B cell (primary cell): ENCODE measurements around the gene DNAJC24. TPM values are rescaled to one million over a fixed set of nuclear protein-coding genes. Genes with fewer than 3 reads are reported as not detected.

Experiments
- ATAC-seq: fragments of 200-7000 bp; cut with Tn5 transposase; one replicate; pipeline ENCODE4 v1.10.0; 2021; ENCODE audit warnings: low read depth, mild to moderate bottlenecking, moderate number of reproducible peaks, moderate library complexity
- CTCF ChIA-PET: fragments of 350-600 bp; sonication (Branson Sonifier 250); formaldehyde crosslinking; loops from one replicate; lab custom pipeline; 2021; ENCODE audit warnings: antibody characterized with exemption, inconsistent platforms; lab: Charles Lee
- POLR2A ChIA-PET: fragments of 350-600 bp; sonication (Branson Sonifier 250); formaldehyde crosslinking; loops from one replicate; lab custom pipeline; 2021; ENCODE audit warnings: antibody characterized with exemption; lab: Charles Lee
- DNase-seq: peaks from one replicate; pipeline ENCODE4 v3.0.0; 2013
- H2AFZ ChIP-seq: 2 replicates; pipeline ENCODE4 v1.6.1; 2012; ENCODE audit warnings: mild to moderate bottlenecking, low read depth, low read length; ENCODE audit not compliant: insufficient read depth, poor library complexity, severe bottlenecking
- H3K27ac ChIP-seq, 2 donors: 1 replicate in 1 of 2; 2 replicates in 1 of 2; pipeline ENCODE4 v1.5.1; 2012 to 2013; ENCODE audit warnings: low read length in 2 of 2, mild to moderate bottlenecking in 2 of 2, moderate library complexity in 1 of 2
- H3K27me3 ChIP-seq, 4 experiments: fragments of 200-600 bp in 1 of 4; sonication (generic) in 1 of 4; replicated peaks in 1 of 4; 1 replicate in 2 of 4; 2 replicates in 2 of 4; pipeline versions ENCODE4 v1.6.1 to v1.7.0; 2013 to 2016; ENCODE audit warnings: low read length in 3 of 4, mild to moderate bottlenecking in 2 of 4, mixed read lengths in 1 of 4, moderate library complexity in 1 of 4; ENCODE audit not compliant: insufficient read depth in 4 of 4, control insufficient read depth in 3 of 4; ENCODE audit errors: control extremely low read depth in 1 of 4
- H3K36me3 ChIP-seq, 2 experiments: replicated peaks in 1 of 2; 1 replicate in 1 of 2; 2 replicates in 1 of 2; pipeline versions ENCODE4 v1.6.1 to v1.7.1; 2013; ENCODE audit warnings: low read length in 1 of 2; ENCODE audit not compliant: insufficient read depth in 2 of 2, control insufficient read depth in 1 of 2; ENCODE audit errors: control extremely low read depth in 1 of 2, extremely low read depth in 1 of 2
- H3K4me1 ChIP-seq, 2 donors: fragments of 200-600 bp in 1 of 2; sonication (generic) in 1 of 2; 1 replicate in 1 of 2; 2 replicates in 1 of 2; pipeline versions ENCODE4 v1.5.1 to v1.6.1; 2013 to 2017; ENCODE audit warnings: low read length in 2 of 2; ENCODE audit not compliant: control insufficient read depth in 2 of 2, insufficient read depth in 2 of 2
- H3K4me2 ChIP-seq: replicated peaks from 2 replicates; pipeline ENCODE3; 2012; ENCODE audit warnings: mild to moderate bottlenecking, low read depth, low read length; ENCODE audit not compliant: poor library complexity, severe bottlenecking
- H3K4me3 ChIP-seq, 5 experiments: fragments of 200-600 bp in 1 of 5; sonication (generic) in 1 of 5; 1 replicate in 3 of 5; 2 replicates in 2 of 5; pipeline versions ENCODE4 v1.5.1 to v1.7.0; 2011 to 2016; ENCODE audit warnings: low read length in 4 of 5, mild to moderate bottlenecking in 4 of 5, low read depth in 2 of 5, control low read depth in 1 of 5, moderate library complexity in 1 of 5; ENCODE audit not compliant: insufficient read depth in 1 of 5; ENCODE audit errors: control extremely low read depth in 1 of 5, extremely low read depth in 1 of 5
- H3K79me2 ChIP-seq: fragments of 200-600 bp; sonication (generic); one replicate; pipeline ENCODE4 v1.6.0; 2016; ENCODE audit warnings: low read length; ENCODE audit not compliant: control insufficient read depth, insufficient read depth
- H3K9ac ChIP-seq: fragments of 200-600 bp; sonication (generic); 2 replicates; pipeline ENCODE4 v1.6.1; 2017; ENCODE audit warnings: mild to moderate bottlenecking, low read length, moderate library complexity
- H3K9me3 ChIP-seq, 3 donors: one replicate each; pipeline versions ENCODE4 v1.6.1 to v1.7.1; 2013; ENCODE audit warnings: low read length in 2 of 3; ENCODE audit not compliant: control insufficient read depth in 2 of 3, insufficient read depth in 1 of 3; ENCODE audit errors: control extremely low read depth in 1 of 3
- H4K20me1 ChIP-seq: 2 replicates; pipeline ENCODE4 v1.6.0; 2012; ENCODE audit warnings: mild to moderate bottlenecking, low read length; ENCODE audit not compliant: insufficient read depth, control insufficient read depth, poor library complexity, severe bottlenecking
- H3K27ac Mint-ChIP-seq: one replicate; pipeline ENCODE4 v1.8.0; 2021; ENCODE audit warnings: mixed read lengths
- H3K27me3 Mint-ChIP-seq: one replicate; pipeline ENCODE4 v1.8.0; 2021; ENCODE audit warnings: mixed read lengths
- H3K4me1 Mint-ChIP-seq: one replicate; pipeline ENCODE4 v1.8.0; 2021; ENCODE audit warnings: mixed read lengths
- H3K4me3 Mint-ChIP-seq: one replicate; pipeline ENCODE4 v1.8.0; 2021; ENCODE audit warnings: mixed read lengths
- H3K9me3 Mint-ChIP-seq: one replicate; pipeline ENCODE4 v1.8.0; 2022; ENCODE audit warnings: mixed read lengths; ENCODE audit not compliant: insufficient read depth
- CTCF ChIP-seq: fragments of 200-600 bp; IDR thresholded peaks from one replicate; pipeline ENCODE4 v1.8.0; 2022; ENCODE audit warnings: antibody characterized with exemption, mild to moderate bottlenecking
- EZH2 ChIP-seq: IDR thresholded peaks from 2 replicates; pipeline ENCODE4 v1.6.1; 2012; ENCODE audit warnings: borderline replicate concordance, low read depth, mild to moderate bottlenecking, moderate library complexity, low read length; ENCODE audit not compliant: insufficient read depth, poor library complexity, severe bottlenecking
- WGBS: methylation state at CpG from one replicate; pipeline ENCODE4 v1.1.5; 2013; ENCODE audit warnings: missing lambda C conversion rate; ENCODE audit not compliant: insufficient coverage; 5-methylcytosine and 5-hydroxymethylcytosine counted together
- intact Hi-C: fragments of 100-400 bp; cut with micrococcal nuclease; formaldehyde crosslinking; loops from one replicate; pipeline ENCODE4 v1.10.0; 2022
- polyA plus RNA-seq: library from polyadenylated mRNA; depleted of rRNA; stranded (reverse); fragments of >200 nt; gene quantifications from 2 replicates; pipeline ENCODE4 v1.2.3, GENCODE V29; 2012
- total RNA-seq, 2 donors: library from RNA; stranded (reverse); fragments of 120-200 nt in 1 of 2; gene quantifications; 1 replicate in 1 of 2; 2 replicates in 1 of 2; pipeline versions ENCODE4 v1.2.3 to v1.2.4, GENCODE V29; 2013 to 2022

The DNAJC24 gene
- total and polyA plus RNA-seq, 2 donors (not counting 1 experiment from before 2014, with no cell fraction given), result 10.7 to 24.6 TPM

GRCh38 chr11:31417816-31418215, 48.2 kb downstream of the DNAJC24 start:
- Histone ChIP-seq H3K4me2 (no peak overlapping the region), H3K9me3 (no peaks in the 10 kb centered on the region), H3K27me3 (no peaks in the 10 kb centered on the region), H3K27ac (no peak overlapping the region), H3K4me3 (no peak overlapping the region), H3K9ac (no peak overlapping the region), H3K79me2 (no peaks in the 10 kb centered on the region), H3K4me1 (no peaks in the 10 kb centered on the region), H2AFZ (no peak overlapping the region), H4K20me1 (no peaks in the 10 kb centered on the region), H3K36me3 (peaks cover 0 to 9% of the 10 kb centered on the region in 2 experiments)
- WGBS, result no CpG with 5 or more reads among the region's 2 CpGs
- POLR2A ChIA-PET, result interaction anchor here (0.5 kb wide), 1 partner anchor 11 kb away, joined by 5 read pairs; no protein-coding TSS in a partner anchor
- H3K4me3 Mint-ChIP-seq, result no peak overlapping the region
- CTCF ChIA-PET, result no interaction called here
- no peak for DNase-seq
- no peaks in the 10 kb centered on the region for H3K4me1 Mint-ChIP-seq
- TF ChIP-seq CTCF (no peak), EZH2 (no peak)
- no peak for ATAC-seq
- no peaks in the 10 kb centered on the region for H3K9me3 Mint-ChIP-seq
- no peaks in the 10 kb centered on the region for H3K27me3 Mint-ChIP-seq
- intact Hi-C loops, result no loop called here
- H3K27ac Mint-ChIP-seq, result no peak overlapping the region

- 80% methylated on average over 2 of the region's 3 CpGs for WGBS
- no peaks in the 10 kb centered on the region for H3K4me1 ChIP-seq
- Mint-ChIP-seq H3K27me3 (no peaks in the 10 kb centered on the region), H3K4me3 (no peak overlapping the region), H3K9me3 (no peaks in the 10 kb centered on the region), H3K27ac (no peak overlapping the region), H3K4me1 (no peaks in the 10 kb centered on the region)
- H2AFZ ChIP-seq, result no peak overlapping the region
- no peaks in the 10 kb centered on the region for H3K27me3 ChIP-seq
- H4K20me1 ChIP-seq, result no peaks in the 10 kb centered on the region
- ATAC-seq (no peak), DNase-seq (no peak)
- H3K36me3 ChIP-seq, result peaks cover 0 to 9% of the 10 kb centered on the region in 2 experiments
- intact Hi-C loops, result no loop called here
- H3K9me3 ChIP-seq, result no peaks in the 10 kb centered on the region
- H3K4me3 ChIP-seq, result no peak overlapping the region
- H3K9ac ChIP-seq, result no peak overlapping the region
- TF ChIP-seq CTCF (no peak), EZH2 (no peak)
- no peaks in the 10 kb centered on the region for H3K79me2 ChIP-seq
- no peak overlapping the region for H3K4me2 ChIP-seq
- ChIA-PET POLR2A (no interaction called here), CTCF (no interaction called here)
- H3K27ac ChIP-seq, result no peak overlapping the region
Measured at GRCh38 chr11:31419138-31419537, 49.5 kb downstream of the DNAJC24 start.
